Measurements from ENCODE around the gene ARHGAP15.

Gene ARHGAP15

DNA sequence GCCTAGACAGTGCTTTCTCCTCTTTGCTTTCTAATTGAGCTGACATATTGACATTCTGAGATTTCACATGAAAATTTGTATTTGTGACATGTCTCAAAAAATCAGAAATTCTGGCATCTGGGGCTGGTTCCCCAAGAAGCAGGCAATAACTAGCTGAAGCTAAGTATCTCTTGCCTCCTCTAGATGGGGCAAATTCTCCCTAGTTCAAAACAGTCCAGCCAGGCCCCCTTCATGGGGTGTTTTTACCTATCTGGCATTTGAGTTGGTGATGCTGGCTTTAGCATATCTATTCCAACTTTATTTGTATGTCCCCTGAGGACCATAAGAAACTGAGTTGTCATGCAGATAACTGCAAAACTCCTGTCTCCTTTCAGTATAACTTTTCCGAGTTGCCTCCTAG is 39.9 kb downstream of the ARHGAP15 start:
- no peak overlapping the region for H3K4me3 ChIP-seq (ENCODE audit: low read depth, low read length)

DNA sequence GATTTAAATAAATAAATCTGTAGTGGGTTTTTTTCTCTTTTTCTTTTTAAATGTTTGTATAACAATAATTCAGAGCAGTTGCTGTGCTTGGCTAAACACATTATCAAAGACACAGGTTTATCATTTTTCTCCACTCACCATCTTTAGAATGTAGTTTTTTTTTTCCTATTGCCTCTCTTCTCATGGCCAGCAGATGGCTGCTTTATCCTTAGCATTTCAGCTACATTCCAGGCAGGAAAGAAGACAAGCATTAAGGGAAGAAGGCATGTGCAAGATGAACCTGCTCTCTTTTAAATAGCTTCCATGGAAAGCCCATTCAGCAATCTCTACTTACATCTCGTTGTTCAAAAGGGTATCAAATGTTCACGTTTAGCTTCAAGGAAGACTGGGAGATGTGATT is 42.6 kb downstream of the ARHGAP15 start:
- H3K4me3 ChIP-seq (ENCODE audit: low read depth, low read length) = no peak overlapping the region

DNA sequence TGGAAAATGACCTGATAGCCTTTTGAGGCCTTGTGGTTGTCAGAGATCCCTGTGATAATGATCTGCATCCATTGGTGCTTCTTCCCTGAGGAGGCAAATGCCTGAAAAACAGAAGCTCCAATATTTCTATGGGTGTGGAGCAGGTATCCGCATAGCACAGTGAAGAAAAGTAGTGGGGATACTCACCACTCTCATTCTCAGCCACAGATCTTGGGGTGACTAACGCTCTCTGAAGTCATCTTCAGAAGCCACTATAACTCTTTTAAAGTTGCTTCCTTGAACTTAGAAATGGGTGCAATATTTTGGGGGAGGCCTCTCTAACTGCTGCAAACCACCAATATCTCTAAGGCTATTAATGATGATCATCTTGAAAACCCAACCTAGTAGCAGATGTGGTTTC is 46.2 kb downstream of the ARHGAP15 start:
- no peak overlapping the region for H3K4me3 ChIP-seq (ENCODE audit: low read depth, low read length)

DNA sequence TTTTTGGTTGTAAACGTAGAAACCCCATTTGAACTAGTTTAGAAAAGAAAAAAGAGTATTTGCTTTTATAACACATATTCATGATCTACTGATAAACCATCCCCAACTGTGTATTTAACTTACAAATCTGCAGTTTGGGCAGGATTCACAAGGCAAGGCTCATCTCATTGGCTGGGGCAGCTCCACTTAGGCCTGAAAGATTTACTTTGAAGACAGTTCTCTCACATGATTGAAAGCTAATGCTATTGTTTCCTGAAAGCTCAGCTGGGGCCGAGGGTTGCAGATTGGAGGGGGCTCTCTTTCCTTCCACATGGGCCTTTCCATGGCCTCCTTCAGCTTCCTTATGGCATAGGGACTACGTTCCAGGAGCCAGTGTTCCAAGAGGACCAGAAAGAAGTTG is 47.4 kb downstream of the ARHGAP15 start:
- no peak overlapping the region for H3K4me3 ChIP-seq (ENCODE audit: low read depth, low read length)

DNA sequence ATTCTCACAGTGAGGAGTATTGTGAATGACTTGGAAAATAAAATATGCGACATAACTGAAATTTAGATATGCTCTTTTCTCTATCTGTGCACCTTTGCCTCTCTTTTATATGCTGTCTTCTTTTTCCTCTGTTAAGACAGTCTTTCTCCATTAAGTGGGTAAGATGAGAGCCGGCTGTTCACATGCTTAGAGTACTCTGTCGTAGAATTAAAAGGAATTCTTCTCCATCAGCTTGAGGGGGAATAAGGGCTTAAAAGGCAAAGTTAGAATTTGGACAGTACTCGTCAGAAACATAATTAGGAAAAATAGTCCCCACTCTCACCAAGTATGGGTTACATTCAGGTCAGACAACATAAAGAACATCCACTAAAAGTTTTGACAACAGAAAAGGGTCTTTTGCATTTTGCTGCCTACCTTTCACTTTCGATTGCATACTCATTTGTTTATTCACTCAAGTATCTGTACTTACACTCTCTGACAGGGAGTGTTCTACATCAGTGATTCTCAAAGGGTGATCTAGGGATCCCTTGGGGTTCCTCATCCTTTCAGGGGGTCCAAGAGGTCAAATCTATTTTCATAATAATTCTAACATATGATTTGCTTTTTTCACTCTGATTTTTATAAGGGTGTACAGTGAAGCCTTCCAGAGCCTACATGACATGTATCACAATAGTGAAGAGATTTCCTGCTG is 48.0 kb downstream of the ARHGAP15 start:
- H3K4me3 ChIP-seq (ENCODE audit: low read depth, low read length) = no peak overlapping the region

DNA sequence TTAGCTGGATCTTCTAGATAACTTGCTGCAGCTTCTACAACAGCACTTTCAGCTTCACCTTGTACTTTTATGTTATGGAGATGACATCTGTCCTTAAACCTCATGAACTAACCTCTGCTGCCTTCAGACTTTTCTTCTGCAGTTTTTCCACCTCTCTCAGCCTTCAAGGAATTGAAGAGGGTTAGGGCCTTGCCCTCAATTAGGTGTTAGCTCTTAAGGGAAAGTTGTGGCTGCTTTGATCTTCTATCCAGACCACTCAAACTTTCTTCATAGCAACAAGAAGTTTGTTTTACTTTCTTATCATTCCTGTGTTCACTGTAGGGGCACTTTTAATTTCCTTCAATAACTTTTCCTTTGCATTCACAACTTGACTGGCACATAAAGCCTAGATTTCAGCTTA is 52.3 kb downstream of the ARHGAP15 start:
- H3K4me3 ChIP-seq (ENCODE audit: low read depth, low read length) = no peak overlapping the region

DNA sequence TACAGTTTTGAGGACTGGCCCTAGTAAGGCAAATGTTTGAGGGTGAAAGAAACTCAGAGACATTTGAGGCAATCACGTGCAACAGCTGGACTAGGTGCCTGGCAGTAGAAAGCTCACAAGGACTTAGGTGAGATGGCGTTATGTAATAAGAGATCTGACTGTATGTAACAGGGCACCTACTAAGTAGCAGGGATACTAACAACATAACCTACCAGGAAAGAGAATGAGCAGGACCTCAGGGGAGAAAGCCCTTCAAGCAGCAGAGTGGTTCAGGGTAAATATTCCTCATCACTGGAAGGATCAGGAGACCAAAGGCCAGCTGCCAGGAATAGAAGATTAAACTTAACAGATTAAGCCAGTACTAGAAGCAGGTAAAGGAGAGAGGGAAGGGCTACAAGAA is 53.4 kb downstream of the ARHGAP15 start:
- no peak overlapping the region for H3K4me3 ChIP-seq (ENCODE audit: low read depth, low read length)

DNA sequence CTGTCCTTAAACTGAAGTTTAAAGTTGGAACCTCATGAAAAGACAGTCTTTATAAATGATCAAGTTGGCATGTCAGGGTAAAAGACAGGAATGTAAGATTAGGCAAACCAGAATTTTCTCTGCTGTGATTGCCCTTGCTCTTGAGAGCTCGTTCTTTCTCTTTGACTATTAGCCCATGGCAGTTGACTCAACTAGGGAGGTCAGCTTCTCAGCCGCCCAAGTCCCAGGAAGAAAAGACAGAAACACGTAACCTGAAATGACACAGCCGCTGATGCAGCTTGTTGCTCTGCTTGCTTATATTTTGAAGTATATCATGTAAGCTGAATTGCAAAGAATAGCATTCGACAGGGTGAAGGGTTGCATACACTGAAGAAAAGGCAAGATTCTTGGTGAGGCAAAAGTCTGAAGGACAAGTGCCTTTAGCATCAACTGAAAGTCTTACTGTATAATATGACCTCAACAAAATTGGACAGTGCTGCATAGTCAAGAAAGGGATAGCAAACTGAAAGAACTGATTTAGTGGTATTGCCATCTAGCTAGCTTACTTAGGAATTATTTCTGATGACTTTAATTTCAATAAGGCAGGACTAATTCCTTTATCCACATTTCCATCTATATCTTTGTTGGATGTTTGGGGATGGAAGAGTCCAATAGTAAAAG is 54.7 kb downstream of the ARHGAP15 start:
- H3K4me3 ChIP-seq (ENCODE audit: low read depth, low read length) = no peak overlapping the region

DNA sequence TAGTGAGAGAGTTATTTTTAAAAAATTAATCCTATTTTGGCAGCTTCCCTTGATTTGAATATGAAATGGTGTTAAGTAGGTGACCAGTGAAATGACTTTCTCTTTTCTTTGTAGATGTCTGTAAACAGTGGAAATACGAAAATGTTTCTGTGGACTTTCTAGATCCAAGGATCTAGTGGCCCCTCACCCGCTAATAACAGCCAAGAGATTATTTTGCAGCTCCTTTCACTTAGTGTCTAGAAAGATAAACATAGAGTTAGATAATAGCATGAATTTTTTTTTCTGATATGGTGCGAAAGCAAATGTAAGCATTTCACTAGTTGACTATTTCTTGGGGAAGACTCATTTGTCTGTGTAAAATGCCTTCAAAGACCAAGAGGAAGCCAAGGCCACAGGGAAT is 57.7 kb downstream of the ARHGAP15 start:
- H3K4me3 ChIP-seq (ENCODE audit: low read depth, low read length) = no peak overlapping the region

DNA sequence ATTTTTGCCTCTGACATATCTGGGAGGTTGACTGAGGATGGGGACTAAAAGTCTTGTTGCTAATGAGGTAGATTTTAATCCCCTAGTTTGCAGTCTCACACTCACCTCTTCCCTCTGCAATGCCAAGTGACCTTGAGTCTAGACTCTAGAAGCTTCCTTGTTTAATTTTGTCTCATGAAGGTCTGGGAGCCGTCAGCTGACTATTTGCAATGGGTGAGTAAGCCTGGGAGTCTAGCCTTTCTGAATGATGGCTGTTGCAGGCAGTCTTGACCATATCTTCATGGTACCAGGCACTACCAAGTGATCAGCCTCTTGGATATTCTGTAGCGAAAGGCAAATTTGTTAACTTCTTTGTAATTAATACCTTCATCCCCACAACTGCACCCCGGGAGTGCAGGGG is 61.2 kb downstream of the ARHGAP15 start:
- H3K4me3 ChIP-seq (ENCODE audit: low read depth, low read length) = no peak overlapping the region

DNA sequence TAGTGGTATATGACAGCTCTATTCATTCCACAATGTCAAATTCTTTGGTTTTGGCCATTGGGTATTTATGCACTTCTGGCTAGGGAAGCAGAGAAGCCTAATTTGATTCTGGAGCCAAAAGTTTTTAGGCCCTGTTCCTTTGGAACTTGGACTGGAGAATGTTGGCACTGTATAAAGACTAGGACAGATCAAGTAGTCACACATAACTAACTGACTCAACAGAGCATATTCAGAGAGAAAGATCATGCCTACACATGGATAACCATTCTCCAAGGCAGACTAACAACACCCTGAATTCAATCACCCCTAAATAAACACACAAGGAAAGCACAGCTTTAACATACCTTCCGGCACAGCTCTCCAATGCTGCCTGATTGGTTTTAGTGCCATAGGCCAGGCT is 62.9 kb downstream of the ARHGAP15 start:
- no peak overlapping the region for H3K4me3 ChIP-seq (ENCODE audit: low read depth, low read length)

DNA sequence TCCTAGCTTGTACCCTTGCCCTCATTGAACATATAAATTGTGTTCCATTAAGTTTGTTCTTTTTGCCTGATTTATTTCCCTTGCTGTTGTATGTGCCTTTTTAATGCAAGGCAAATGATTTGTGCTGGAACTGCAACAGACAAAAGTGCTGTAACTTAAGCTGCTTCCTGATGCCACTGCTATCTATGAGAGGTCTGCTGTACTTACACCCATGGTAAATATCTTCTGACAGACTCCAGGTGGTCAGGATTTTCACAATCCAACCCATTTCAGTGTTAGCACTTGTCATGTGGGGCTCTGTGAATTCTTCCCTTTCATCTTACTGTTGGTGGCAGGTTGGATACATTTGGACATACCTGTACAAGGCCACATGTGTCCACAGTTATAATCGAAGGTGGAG is 63.5 kb downstream of the ARHGAP15 start:
- no peak overlapping the region for H3K4me3 ChIP-seq (ENCODE audit: low read depth, low read length)

DNA sequence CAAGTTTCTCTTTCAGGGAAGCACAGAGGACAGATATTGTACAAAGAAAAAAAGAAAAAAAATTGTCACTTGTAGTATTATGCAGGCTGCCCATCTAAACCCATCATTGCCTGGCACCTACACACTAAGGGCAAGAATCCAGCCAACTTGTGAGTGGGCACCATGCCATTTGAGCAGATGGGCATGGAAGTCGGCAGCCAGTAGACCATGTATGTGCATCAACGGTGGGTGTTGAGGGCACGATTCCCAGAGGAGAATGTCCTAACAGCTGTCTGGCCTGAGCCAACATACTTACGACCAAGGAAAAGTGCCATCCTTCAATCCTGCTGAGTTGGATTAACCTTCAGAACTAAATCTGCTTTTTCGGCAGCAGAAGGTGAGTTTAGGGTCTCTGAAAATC is 63.9 kb downstream of the ARHGAP15 start:
- no peak overlapping the region for H3K4me3 ChIP-seq (ENCODE audit: low read depth, low read length)

DNA sequence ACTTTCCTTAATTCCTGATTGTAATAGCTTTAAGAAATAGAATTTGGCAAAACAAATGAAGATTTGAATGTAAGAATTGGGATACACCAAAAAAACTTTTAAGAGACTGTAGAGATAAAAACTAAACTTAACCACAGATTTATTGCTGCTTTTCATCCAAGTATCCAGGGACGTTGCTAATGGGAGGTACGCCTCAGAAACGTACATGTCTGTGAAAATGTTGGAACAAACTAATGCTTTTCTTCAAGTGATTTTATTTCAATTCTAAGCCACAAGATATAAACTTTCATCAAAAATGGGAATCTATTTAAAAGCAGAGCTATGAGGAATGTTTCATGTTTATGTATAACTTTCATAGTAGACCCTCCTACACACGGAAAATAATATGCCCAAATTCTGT is 66.3 kb downstream of the ARHGAP15 start:
- H3K4me3 ChIP-seq (ENCODE audit: low read depth, low read length) = no peak overlapping the region

DNA sequence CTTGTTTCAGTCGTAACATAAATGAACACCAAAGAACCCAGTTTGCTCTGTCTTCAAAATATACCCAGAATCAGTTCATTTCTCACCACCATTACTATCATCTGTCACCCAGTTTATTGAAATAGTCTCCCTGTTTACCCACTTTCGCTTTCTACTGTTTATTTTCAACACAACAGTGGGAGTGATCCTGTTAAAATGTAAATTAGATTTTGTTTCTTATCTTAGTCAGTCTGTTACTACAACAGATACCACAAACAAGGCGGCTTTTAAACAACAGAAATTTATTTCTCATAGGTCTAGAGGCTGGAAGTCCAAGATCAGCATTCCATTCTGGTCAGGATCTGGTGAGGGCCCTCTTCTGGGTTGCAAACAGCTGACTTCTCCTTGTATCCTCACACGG is 74.8 kb downstream of the ARHGAP15 start:
- H3K4me3 ChIP-seq (ENCODE audit: low read depth, low read length) = no peak overlapping the region

DNA sequence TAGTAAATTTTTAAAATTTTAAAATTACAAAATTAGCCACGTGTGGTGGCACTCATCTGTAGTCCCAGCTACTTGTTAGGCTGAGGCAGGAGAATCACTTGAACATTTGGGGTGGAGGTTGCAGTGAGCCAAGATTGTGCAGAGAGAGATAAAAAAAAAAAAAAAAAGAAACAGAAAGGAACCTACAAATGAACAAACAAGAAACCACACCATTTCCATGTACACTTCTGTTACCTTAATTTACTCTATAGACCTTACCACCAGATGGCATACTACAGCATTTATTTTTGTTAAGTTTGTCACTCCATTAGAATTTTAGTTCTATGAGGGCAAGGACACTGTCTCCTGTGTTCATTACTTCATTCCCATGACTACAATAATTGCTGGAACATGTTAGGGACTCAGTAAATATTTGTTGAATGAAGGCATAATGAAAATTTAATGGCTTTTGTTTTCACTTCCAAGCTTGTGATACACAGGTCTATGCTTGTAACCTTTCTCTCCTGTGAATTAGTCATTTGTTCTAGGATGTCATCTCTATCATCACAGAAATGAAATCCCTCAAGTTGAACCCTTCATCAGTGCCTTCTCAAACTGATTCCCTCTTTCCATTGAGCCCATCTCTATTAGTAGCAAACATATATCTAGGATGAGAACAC is 76.0 kb downstream of the ARHGAP15 start:
- H3K4me3 ChIP-seq (ENCODE audit: low read depth, low read length) = no peak overlapping the region

DNA sequence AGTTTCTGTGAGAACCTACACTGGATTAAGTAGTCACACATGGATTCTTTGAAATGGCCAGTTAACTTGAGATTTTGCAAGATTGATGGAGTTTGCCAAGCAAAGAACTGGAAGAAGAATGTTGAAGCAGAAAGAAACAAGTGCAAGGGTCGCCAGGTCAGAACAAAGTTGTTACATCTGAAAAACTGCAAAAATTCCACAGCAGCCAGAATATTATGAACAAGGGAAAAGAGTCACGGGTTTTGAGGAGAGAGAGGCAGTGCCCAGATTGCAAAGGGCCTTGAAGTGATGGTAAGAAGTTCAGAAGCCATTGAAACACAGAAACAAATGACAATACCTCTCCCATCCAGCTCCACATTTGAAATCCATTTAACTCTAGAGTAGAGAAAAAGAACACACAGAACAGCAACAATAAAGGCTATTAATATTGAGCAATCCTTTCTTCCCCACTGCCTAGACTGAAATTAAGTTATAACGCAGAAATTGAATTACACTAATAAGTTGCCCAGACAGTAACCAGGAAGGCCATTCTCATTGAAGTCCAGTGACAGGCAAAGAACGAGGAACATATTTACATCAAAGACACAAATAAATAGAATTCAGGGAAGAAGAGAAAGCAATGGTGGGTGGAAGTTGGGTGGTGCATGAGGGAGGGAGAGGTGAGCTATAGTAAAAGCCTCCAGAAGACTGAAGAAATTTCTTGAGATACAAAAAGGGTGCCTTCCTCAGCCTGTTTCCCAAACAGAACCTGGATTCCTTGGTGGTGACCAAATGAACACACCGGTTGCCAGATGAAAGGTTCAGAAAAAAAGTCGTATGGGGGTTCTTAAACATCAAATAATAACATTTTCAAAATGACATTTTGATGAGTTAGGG is 80.6 kb downstream of the ARHGAP15 start:
- no peak overlapping the region for H3K4me3 ChIP-seq (ENCODE audit: low read depth, low read length)

DNA sequence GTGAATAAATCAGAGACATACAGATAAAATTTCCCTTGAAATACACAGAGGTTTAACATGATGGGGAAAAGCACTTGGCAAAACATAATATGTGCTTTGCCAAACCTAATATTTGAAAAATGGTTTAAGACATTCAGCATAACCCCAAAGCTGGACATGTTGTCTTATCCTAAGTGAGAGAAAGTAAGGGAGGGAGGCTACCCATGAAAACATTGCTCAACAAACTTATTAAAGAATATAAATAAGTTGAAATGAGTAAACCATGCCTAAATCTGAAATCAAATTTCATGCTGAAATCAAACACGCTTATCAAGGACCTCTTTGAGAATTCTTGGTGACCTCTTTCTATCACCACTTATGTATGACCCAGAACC is 81.2 kb downstream of the ARHGAP15 start:
- no peak overlapping the region for H3K4me3 ChIP-seq (ENCODE audit: low read depth, low read length)

DNA sequence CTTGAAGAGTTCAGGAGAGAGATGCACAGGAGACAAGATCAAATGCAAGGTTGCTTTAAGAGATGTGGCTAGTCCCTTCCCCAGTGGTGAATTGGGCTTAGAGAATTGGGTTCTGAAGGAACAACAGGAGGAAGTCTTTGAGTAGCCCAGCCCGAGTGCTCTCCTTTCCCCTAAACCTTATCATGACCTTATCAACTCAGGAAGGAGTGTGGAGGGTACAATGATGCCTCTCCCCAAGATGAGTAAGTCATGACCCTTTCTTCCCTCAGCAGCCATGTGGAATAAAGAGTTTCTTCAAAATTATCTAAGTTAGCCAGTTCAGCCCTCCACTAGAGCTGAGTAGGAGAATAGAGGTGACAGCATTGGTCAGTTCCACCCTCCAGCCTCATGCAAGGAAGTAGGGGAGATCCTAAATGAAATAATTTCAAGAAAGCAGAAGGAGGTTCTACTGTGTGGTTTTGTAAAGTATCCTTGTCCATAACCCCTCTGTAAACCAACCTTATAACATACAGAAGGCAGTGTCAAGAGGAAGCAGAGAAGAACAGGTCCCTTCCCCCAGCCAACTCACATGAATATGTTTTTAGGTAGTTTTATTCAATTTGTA is 88.4 kb downstream of the ARHGAP15 start:
- H3K4me3 ChIP-seq (ENCODE audit: low read depth, low read length) = no peak overlapping the region

DNA sequence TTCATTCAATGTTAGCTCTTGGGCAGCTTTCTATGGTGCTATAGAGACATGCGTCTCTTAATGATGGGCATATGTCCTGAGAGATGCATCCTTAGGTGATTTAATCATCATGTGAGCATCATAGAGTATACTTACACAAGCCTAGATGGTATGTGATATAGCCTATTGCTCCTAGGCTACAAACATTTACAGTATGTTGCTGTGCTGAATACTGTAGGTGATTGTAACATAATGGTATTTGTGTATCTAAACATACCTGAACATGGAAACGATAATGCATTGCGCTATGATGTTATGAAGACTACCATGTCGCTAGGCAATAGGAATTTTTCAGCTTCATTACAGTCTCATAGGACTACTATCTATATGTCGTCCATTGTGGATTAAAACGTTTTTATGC is 89.4 kb downstream of the ARHGAP15 start:
- H3K4me3 ChIP-seq (ENCODE audit: low read depth, low read length) = no peak overlapping the region

DNA sequence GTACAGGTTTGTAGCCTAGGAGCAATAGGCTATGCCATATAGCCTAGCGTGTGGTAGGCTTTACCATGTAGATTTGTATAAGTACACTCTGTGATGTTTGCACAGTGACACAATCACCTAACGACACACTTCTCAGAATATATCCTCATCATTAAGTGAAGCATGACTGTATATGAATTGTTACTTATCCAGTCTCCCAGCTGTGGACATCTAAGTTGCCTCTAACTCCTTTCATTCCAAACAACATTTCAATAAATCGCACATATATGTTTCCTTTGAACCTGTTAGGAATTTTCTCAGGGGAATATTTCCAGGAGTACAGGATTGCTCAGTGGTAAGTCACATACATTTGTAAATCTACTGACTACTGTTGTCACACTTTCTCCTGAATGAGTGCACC is 90.0 kb downstream of the ARHGAP15 start:
- H3K4me3 ChIP-seq (ENCODE audit: low read depth, low read length) = no peak overlapping the region

Data from iPS-11a (cell line).